ENCODE data around the gene PRKCH. TPM values are rescaled to one million over a fixed set of nuclear protein-coding genes. Genes with fewer than 3 reads are reported as not detected.

Gene PRKCH
- total and polyA plus RNA-seq, 10 of the 15 experiments (the other 5 are each of a cell fraction or from before 2014, with no cell fraction given), result 10.7 to 140 (median 33.2) TPM

- CTCF ChIA-PET, result no interaction called here
- peak overlapping the region; percentile 20 for H3K4me3 ChIP-seq
- peak overlapping the region; percentile 53 for H3K4me2 ChIP-seq (ENCODE audit: control insufficient read depth, insufficient read depth)
- SMC1A ChIA-PET (ENCODE audit: uncharacterized antibody, unreplicated experiment), result no interaction called here
- POLR2A ChIA-PET, result interaction anchor here (1.0 kb wide), 1 partner anchor 16 kb away, joined by 3 read pairs; no protein-coding TSS in a partner anchor
- in situ Hi-C loops (cut with MboI) (no loop called here), intact Hi-C loops (cut with micrococcal nuclease; ENCODE audit: unreplicated experiment) (no loop called here)
- H4K20me1 ChIP-seq (ENCODE audit: control insufficient read depth, insufficient read depth), result no peaks in the 10 kb centered on the region
- no TSS peak for BruUV-seq (replicated peaks)
- H3K36me3 ChIP-seq (ENCODE audit: control insufficient read depth in 2 of 2, insufficient read depth in 2 of 2, low read length in 1 of 2), result peaks cover 0 to 3% of the 10 kb centered on the region in 2 experiments; a peak in 2 of 4 replicates
- H3K9me3 ChIP-seq (replicated peaks; ENCODE audit: control insufficient read depth, insufficient read depth, low read length), result peaks cover 38% of the 10 kb centered on the region
- RAD21 ChIA-PET (ENCODE audit: unreplicated experiment), result no interaction called here
- FAIRE-seq (no peak), DNase-seq (ENCODE audit: low read depth, low spot score) (no peak), ATAC-seq (peak; percentile 59)
- H3K9ac ChIP-seq (ENCODE audit: control insufficient read depth, insufficient read depth, low read length), result peak overlapping the region; percentile 36
- no peak for TF ChIP-seq GABPA (IDR thresholded peaks at IDR 0.05; ENCODE audit: low read depth)
- TF ChIP-seq SMAD1 (IDR thresholded peaks at IDR 0.05; ENCODE audit: low read depth, partially characterized antibody), result no peak
- TF ChIP-seq CREM (IDR thresholded peaks at IDR 0.05; ENCODE audit: low read depth), result peak; percentile 15; the same call in 1 of the 2 replicates
- 0 out of 2 replicates have a peak, but pooled peaks have one; percentile 10 for TF ChIP-seq RAD21 (IDR thresholded peaks at IDR 0.05; ENCODE audit: insufficient read depth, low read depth, low read length)
- TF ChIP-seq EED (IDR thresholded peaks at IDR 0.05; ENCODE audit: low read depth), result 0 out of 2 replicates have a peak, but pooled peaks have one; percentile 13
- no peak for TF ChIP-seq NR2C1 (IDR thresholded peaks at IDR 0.05)
- TF ChIP-seq SREBF2 (IDR thresholded peaks at IDR 0.05; ENCODE audit: low read length), result no peak
- peak; percentile 75 for TF ChIP-seq BCL3 (IDR thresholded peaks at IDR 0.05; ENCODE audit: borderline replicate concordance, insufficient read depth, low read depth, low read length, poor library complexity, severe bottlenecking)
- TF ChIP-seq TCF3 (IDR thresholded peaks at IDR 0.05; ENCODE audit: borderline replicate concordance, insufficient read depth, low read depth, low read length), result 0 out of 2 replicates have a peak, but pooled peaks have one; percentile 32
- TF ChIP-seq IRF3 (IDR thresholded peaks at IDR 0.05), result no peak
- 0 out of 2 replicates have a peak, but pooled peaks have one; percentile 27 for TF ChIP-seq FOXM1 (IDR thresholded peaks at IDR 0.05; ENCODE audit: low read depth, low read length)
- 0 out of 2 replicates have a peak, but pooled peaks have one; percentile 3 for TF ChIP-seq TAF1 (IDR thresholded peaks at IDR 0.05; ENCODE audit: borderline replicate concordance, low read depth, low read length)
- TF ChIP-seq ZBED1 (IDR thresholded peaks at IDR 0.05; ENCODE audit: borderline replicate concordance), result peak; percentile 92
- TF ChIP-seq TCF12 (IDR thresholded peaks at IDR 0.05; ENCODE audit: low read depth, low read length), result peak; percentile 49; the same call in 1 of the 2 replicates
- peak; percentile 79 for TF ChIP-seq ATF2 (IDR thresholded peaks at IDR 0.05; ENCODE audit: low read length)
- TF ChIP-seq PAX5 (IDR thresholded peaks at IDR 0.05; ENCODE audit: borderline replicate concordance, low read depth, low read length), result peak; percentile 77; the same call in 1 of the 2 replicates
- peak overlapping the region; percentile 79 for H3K27ac ChIP-seq (ENCODE audit: control insufficient read depth, insufficient read depth)
- no peak overlapping the region for H2AFZ ChIP-seq (ENCODE audit: control insufficient read depth, low read depth, low read length)
- H3K4me1 ChIP-seq (ENCODE audit: control insufficient read depth, insufficient read depth, low read length), result peaks cover 30% of the 10 kb centered on the region; the same call in 1 of the 2 replicates
- H3K27me3 ChIP-seq (replicated peaks in 1 of 2; ENCODE audit: control insufficient read depth in 2 of 2, insufficient read depth in 2 of 2, low read length in 1 of 2), result no peaks in the 10 kb centered on the region
- 3% methylated on average over 3 of the region's 3 CpGs for WGBS (ENCODE audit: insufficient coverage, insufficient replicate concordance, low lambda C conversion rate, missing lambda C conversion rate)
- H3K79me2 ChIP-seq (ENCODE audit: control insufficient read depth, insufficient read depth, low read length), result peaks cover 87% of the 10 kb centered on the region
Measured at GRCh38 chr14:61372842-61373555, 51.6 kb downstream of the PRKCH start.

Measured in GM12878 (cell line).